SU-DHL-6 (cell line): ENCODE data around the gene SF1.

Source experiments
- H2AFZ ChIP-seq: fragments of 200-600 bp; sonication (generic); 2 replicates; pipeline ENCODE4 v1.6.1; 2014; ENCODE audit warnings: low read depth, mild to moderate bottlenecking, moderate library complexity, mixed read lengths, antibody characterized with exemption, low read length; ENCODE audit not compliant: severe bottlenecking
- H3F3A ChIP-seq: fragments of 200-600 bp; shearing (Covaris generic); 2 replicates; pipeline ENCODE4 v1.6.0; 2016; ENCODE audit warnings: antibody characterized with exemption, mild to moderate bottlenecking; ENCODE audit not compliant: insufficient read depth
- H3K27ac ChIP-seq: fragments of 200-600 bp; sonication (generic); 2 replicates; pipeline ENCODE4 v1.5.1; 2016; ENCODE audit warnings: low read depth, mild to moderate bottlenecking, low read length, moderate library complexity, mixed read lengths
- H3K27me3 ChIP-seq: fragments of 200-600 bp; sonication (generic), shearing (Covaris generic); 2 replicates; pipeline ENCODE4 v1.6.0; 2014; ENCODE audit warnings: mild to moderate bottlenecking, low read length
- H3K36me3 ChIP-seq: fragments of 200-600 bp; sonication (generic); 2 replicates; pipeline ENCODE4 v1.6.1; 2014; ENCODE audit warnings: mild to moderate bottlenecking, low read length, mixed read lengths
- H3K4me2 ChIP-seq: fragments of 300-600, 200-600 bp; shearing (Covaris generic), sonication (generic); 2 replicates; pipeline ENCODE4 v1.6.0; 2014; ENCODE audit warnings: low read length, low read depth, mild to moderate bottlenecking; ENCODE audit not compliant: poor library complexity, severe bottlenecking
- H3K4me3 ChIP-seq: fragments of 200-600 bp; sonication (generic); 2 replicates; pipeline ENCODE4 v1.5.1; 2014; ENCODE audit warnings: antibody characterized with exemption, low read length, mild to moderate bottlenecking, mixed read lengths; ENCODE audit not compliant: insufficient read depth, poor library complexity, severe bottlenecking
- H3K79me2 ChIP-seq: fragments of 200-600 bp; sonication (generic); 2 replicates; pipeline ENCODE4 v1.6.1; 2014; ENCODE audit warnings: mild to moderate bottlenecking, low read length, moderate library complexity; ENCODE audit not compliant: insufficient read depth
- H3K9ac ChIP-seq: fragments of 200-600 bp; sonication (generic); 2 replicates; pipeline ENCODE4 v1.7.0; 2014; ENCODE audit warnings: mild to moderate bottlenecking, low read length
- H3K9me2 ChIP-seq: fragments of 200-600 bp; sonication (generic); replicated peaks from 2 replicates; pipeline ENCODE4 v1.6.1; 2014; ENCODE audit warnings: low read length; ENCODE audit not compliant: insufficient read depth
- H3K9me3 ChIP-seq: fragments of 200-600 bp; sonication (generic); 2 replicates; pipeline ENCODE4 v1.6.1; 2014; ENCODE audit warnings: low read length, mixed read lengths; ENCODE audit not compliant: insufficient read depth
- H4K20me1 ChIP-seq: fragments of 200-600 bp; sonication (generic); 2 replicates; pipeline ENCODE4 v1.6.1; 2014; ENCODE audit warnings: low read depth, mild to moderate bottlenecking, antibody characterized with exemption, low read length, moderate library complexity, mixed read lengths
- CTCF ChIP-seq: fragments of 200-600 bp; sonication (generic); IDR thresholded peaks from one replicate; pipeline ENCODE4 v1.5.1; 2017; ENCODE audit warnings: antibody characterized with exemption, mild to moderate bottlenecking, low read length, moderate library complexity; ENCODE audit not compliant: insufficient read depth, poor library complexity, severe bottlenecking
- EZH2phosphoT487 ChIP-seq: fragments of 200-600 bp; sonication (generic), shearing (Covaris generic); conservative IDR thresholded peaks from 2 replicates; pipeline ENCODE4 v1.6.1; 2018; ENCODE audit warnings: mild to moderate bottlenecking, antibody characterized with exemption, low read length, moderate library complexity, mixed read lengths

The SF1 gene

GRCh38 chr11:64721359-64721699 lies 57.0 kb downstream of the SF1 start:
- TF ChIP-seq CTCF (no peak), EZH2phosphoT487 (no peak)
- Histone ChIP-seq H4K20me1 (no peaks in the 10 kb centered on the region), H2AFZ (no peak overlapping the region), H3K9ac (no peak overlapping the region), H3K4me2 (no peak overlapping the region), H3F3A (no peaks in the 10 kb centered on the region), H3K9me2 (no peaks in the 10 kb centered on the region), H3K4me3 (no peak overlapping the region), H3K27me3 (no peaks in the 10 kb centered on the region), H3K9me3 (no peaks in the 10 kb centered on the region), H3K27ac (no peak overlapping the region), H3K79me2 (no peaks in the 10 kb centered on the region), H3K36me3 (no peaks in the 10 kb centered on the region)

GRCh38 chr11:64720640-64721358 lies 57.5 kb downstream of the SF1 start:
- no peak overlapping the region for H3K9ac ChIP-seq
- no peak overlapping the region for H3K4me2 ChIP-seq
- H3K79me2 ChIP-seq, result no peaks in the 10 kb centered on the region
- no peaks in the 10 kb centered on the region for H3K9me3 ChIP-seq
- no peak overlapping the region for H3K4me3 ChIP-seq
- no peak overlapping the region for H2AFZ ChIP-seq
- TF ChIP-seq CTCF (no peak), EZH2phosphoT487 (no peak)
- no peaks in the 10 kb centered on the region for H3K9me2 ChIP-seq
- H3K27me3 ChIP-seq, result no peaks in the 10 kb centered on the region
- no peak overlapping the region for H3K27ac ChIP-seq
- H3K36me3 ChIP-seq, result no peaks in the 10 kb centered on the region
- H4K20me1 ChIP-seq, result no peaks in the 10 kb centered on the region
- no peaks in the 10 kb centered on the region for H3F3A ChIP-seq

GRCh38 chr11:64720167-64720566 lies 58.2 kb downstream of the SF1 start:
- no peak overlapping the region for H3K27ac ChIP-seq
- no peaks in the 10 kb centered on the region for H3F3A ChIP-seq
- TF ChIP-seq CTCF (no peak), EZH2phosphoT487 (no peak)
- no peak overlapping the region for H3K4me2 ChIP-seq
- no peaks in the 10 kb centered on the region for H3K27me3 ChIP-seq
- H3K9me3 ChIP-seq, result no peaks in the 10 kb centered on the region
- H3K4me3 ChIP-seq, result no peak overlapping the region
- no peaks in the 10 kb centered on the region for H3K9me2 ChIP-seq
- H2AFZ ChIP-seq, result no peak overlapping the region
- H3K9ac ChIP-seq, result no peak overlapping the region
- H4K20me1 ChIP-seq, result no peaks in the 10 kb centered on the region
- no peaks in the 10 kb centered on the region for H3K79me2 ChIP-seq
- no peaks in the 10 kb centered on the region for H3K36me3 ChIP-seq
